Measurements from ENCODE around the gene UBTF.

The UBTF gene

GRCh38 chr17:44219616-44220212, at the start of gene UBTF:
Gene UBTF, minus strand, starts transcription at chr17:44219675. Its CDS starts 1,446 bp downstream, at chr17:44218229.
- DNase-seq (ENCODE audit: low read depth, low spot score) = no peak

- DNase-seq (ENCODE audit: low read depth, low spot score) = no peak
Measured at GRCh38 chr17:44268709-44269534, 49.4 kb upstream of the UBTF start.

- DNase-seq (ENCODE audit: low read depth, low spot score) = no peak
Measured at GRCh38 chr17:44267818-44268490, 48.5 kb upstream of the UBTF start, which contains the start of gene SLC4A1. Gene SLC4A1, minus strand, starts transcription at chr17:44268135. Its CDS starts 5,269 bp downstream, at chr17:44262866.

GRCh38 chr17:44267165-44267455, 47.6 kb upstream of the UBTF start:
- no peak for DNase-seq (ENCODE audit: low read depth, low spot score)

- DNase-seq (ENCODE audit: low read depth, low spot score) = no peak
Measured at GRCh38 chr17:44266402-44267164, 47.1 kb upstream of the UBTF start.

- no peak for DNase-seq (ENCODE audit: low read depth, low spot score)
Measured at GRCh38 chr17:44263345-44263902, 43.9 kb upstream of the UBTF start.

GRCh38 chr17:44262654-44263225, 43.3 kb upstream of the UBTF start:
- DNase-seq (ENCODE audit: low read depth, low spot score) = no peak

GRCh38 chr17:44260296-44260695, 40.8 kb upstream of the UBTF start:
- DNase-seq (ENCODE audit: low read depth, low spot score) = no peak

GRCh38 chr17:44258811-44259351, 39.4 kb upstream of the UBTF start:
- no peak for DNase-seq (ENCODE audit: low read depth, low spot score)

GRCh38 chr17:44257815-44258760, 38.6 kb upstream of the UBTF start:
- no peak for DNase-seq (ENCODE audit: low read depth, low spot score)

GRCh38 chr17:44256671-44257070, 37.2 kb upstream of the UBTF start:
- DNase-seq (ENCODE audit: low read depth, low spot score) = no peak

- no peak for DNase-seq (ENCODE audit: low read depth, low spot score)
Measured at GRCh38 chr17:44255915-44256314, 36.4 kb upstream of the UBTF start.

- DNase-seq (ENCODE audit: low read depth, low spot score) = no peak
Measured at GRCh38 chr17:44254361-44255095, 35.1 kb upstream of the UBTF start.

- DNase-seq (ENCODE audit: low read depth, low spot score) = no peak
Measured at GRCh38 chr17:44253006-44253405, 33.5 kb upstream of the UBTF start.

GRCh38 chr17:44251062-44251461, 31.6 kb upstream of the UBTF start:
- no peak for DNase-seq (ENCODE audit: low read depth, low spot score)

GRCh38 chr17:44249501-44250246, 30.2 kb upstream of the UBTF start:
- no peak for DNase-seq (ENCODE audit: low read depth, low spot score)

GRCh38 chr17:44247876-44248736, 28.6 kb upstream of the UBTF start:
- no peak for DNase-seq (ENCODE audit: low read depth, low spot score)
